ENCODE results near the gene MGAT2. TPM values are rescaled to one million over a fixed set of nuclear protein-coding genes. Genes with fewer than 3 reads are reported as not detected.
"Not testable (repeated sequence)": the region's sequence is repeated elsewhere in the genome, so short reads cannot be mapped to it uniquely, and the experiment has no call there.

Gene MGAT2
- total RNA-seq, 1 donor from 2014 or later: 58.2 TPM

DNA sequence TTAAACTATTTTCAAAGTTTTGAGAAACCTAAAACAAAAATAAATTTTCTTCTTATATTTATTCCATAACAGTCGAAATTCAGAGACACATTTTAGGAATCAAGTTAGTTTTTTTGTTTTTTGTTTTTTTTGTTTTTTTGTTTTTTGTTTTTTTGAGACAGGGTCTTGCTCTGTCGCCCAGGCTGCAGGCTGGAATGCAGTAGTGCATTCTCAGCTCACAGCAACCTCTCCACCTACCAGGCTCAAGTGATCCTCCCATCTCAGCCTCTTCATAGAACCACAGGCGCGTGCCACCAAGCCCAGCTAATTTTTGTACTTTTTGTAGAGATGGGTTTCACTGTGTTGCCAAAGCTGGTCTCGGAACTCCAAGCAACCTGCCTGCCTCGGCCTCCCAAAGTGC, 32.9 kb downstream of the MGAT2 start:
- no peak for DNase-seq (ENCODE audit: low read depth in 2 of 2)

DNA sequence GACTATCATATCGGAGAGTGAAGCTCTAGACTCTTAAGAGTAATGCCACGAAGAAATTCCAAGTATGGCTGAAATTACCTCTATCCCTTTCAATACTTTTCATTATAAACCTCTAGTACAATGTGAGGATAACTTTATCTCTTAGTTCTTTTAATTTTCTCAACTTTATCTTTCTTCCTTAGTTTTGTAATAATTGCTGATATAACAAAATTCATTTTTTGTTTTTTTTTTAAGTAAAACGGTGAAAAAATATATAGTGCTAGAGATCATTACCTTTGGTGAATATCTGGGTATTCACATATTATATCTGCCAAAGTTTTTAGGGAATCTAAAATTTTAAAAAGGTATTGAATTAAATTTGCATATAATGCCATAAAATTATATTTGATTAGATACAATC, 33.9 kb downstream of the MGAT2 start:
- no peak for DNase-seq (ENCODE audit: low read depth in 2 of 2)

DNA sequence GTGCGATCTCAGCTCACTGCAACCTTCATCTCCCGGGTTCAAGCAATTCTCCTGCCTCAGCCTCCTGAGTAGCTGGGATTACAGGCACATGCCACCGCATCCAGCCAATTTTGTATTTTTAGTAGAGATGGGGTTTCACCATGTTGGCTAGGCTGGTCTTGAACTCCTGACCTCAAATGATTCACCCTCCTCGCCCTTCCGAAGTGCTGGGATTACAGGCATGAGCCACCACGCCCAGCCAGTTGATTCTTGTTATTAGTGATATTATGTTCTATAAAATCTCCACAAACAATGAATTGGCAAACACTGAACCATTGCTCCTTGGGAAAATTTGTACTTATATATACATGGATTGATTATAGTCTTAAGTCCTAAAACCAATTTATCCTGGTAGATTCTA, 36.9 kb downstream of the MGAT2 start:
- not testable (repeated sequence) for DNase-seq (ENCODE audit: low read depth in 2 of 2)

DNA sequence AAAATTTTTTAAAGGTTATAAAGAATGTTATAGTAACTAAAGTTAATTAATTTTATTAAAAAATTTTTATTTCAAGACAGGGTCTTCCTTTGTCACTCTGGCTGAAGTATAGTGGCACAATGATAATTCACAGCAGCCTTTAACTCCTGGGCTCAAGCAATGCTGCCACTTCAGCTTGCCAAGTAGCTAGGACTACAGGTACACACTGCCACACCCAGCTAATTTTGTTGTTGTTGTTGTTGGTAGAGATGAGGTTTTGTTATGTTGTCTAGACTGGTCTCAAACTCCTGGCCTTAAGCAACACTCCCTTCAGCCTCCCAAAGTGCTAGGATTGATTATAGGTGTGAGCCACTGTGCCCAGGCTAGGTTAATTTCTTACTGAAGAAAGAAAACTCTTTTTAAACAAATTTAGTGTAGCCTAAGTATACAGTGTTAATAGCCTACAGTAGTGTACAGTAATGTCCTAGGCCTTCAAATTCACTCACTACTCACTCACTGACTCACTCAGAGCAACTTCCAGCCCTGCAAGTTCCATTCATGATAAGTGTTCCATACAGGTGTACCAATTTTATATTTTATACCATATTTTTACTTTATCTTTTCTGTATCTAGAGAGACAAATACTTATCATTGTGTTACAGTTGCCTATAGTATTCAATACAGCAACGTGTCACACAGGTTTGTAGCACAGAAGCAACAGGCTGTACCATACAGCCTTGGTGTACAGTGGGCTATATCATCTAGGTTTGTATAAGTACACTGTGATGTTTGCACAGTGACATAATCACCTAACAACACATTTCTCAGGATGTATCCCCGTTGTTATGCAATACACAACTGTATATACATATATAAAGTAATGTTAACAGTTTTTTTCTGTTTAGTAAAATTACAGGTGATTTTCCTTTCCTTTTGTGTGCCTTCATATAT, 39.2 kb downstream of the MGAT2 start:
- DNase-seq (ENCODE audit: low read depth in 2 of 2): no peak

DNA sequence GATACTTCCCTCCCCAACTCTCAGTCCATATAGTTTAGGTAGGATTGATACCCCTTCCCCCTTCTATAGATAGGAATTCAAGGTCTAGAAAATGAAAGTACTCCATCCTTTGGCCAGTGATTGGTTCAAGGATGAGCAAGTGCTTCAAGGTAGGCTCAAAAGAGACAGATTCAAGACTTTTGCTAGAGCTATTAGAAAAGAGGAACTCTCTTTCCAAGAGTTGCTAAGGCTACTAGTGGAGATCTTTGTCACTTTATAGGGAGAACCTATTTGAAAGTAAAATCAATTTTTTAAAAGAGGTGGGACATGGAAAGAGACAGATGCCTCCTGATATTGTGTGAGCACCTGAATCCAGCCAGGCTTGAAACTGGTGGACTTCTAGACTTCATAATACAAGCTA, 49.9 kb downstream of the MGAT2 start:
- DNase-seq (ENCODE audit: low read depth in 2 of 2): no peak

Other genes with a start within 250 kb of the MGAT2 start
- 1,108 and 2,119 TPM in 2 replicates for gene RPS29, start 34.4 kb upstream of the MGAT2 start, total RNA-seq
- 11.4 and 25.0 TPM in 2 replicates for gene LRR1, start 21.9 kb upstream of the MGAT2 start, total RNA-seq
- gene RPL36AL, start 173 bp upstream of the MGAT2 start, total RNA-seq: 192 and 233 TPM in 2 replicates
- gene DNAAF2, start 14.4 kb downstream of the MGAT2 start, total RNA-seq: 7.2 and 7.8 TPM in 2 replicates
- gene POLE2, start 67.4 kb downstream of the MGAT2 start, total RNA-seq: 5.2 and 10.9 TPM in 2 replicates
- 0.90 and 1.5 TPM in 2 replicates for gene KLHDC1, start 72.3 kb downstream of the MGAT2 start, total RNA-seq
- 67.7 and 74.0 TPM in 2 replicates for gene KLHDC2, start 147.4 kb downstream of the MGAT2 start, total RNA-seq
- 37.1 and 37.2 TPM in 2 replicates for gene NEMF, start 232.0 kb downstream of the MGAT2 start, total RNA-seq